GM21360 (cell line): ENCODE data around the gene CCDC71L.

ENCODE experiments used
- ATAC-seq: cut with Tn5 transposase; IDR thresholded peaks from one replicate; pipeline ENCODE4 v1.9.1; 2021; ENCODE audit warnings: mild to moderate bottlenecking, moderate library complexity; ENCODE audit not compliant: unreplicated experiment

Gene CCDC71L

DNA sequence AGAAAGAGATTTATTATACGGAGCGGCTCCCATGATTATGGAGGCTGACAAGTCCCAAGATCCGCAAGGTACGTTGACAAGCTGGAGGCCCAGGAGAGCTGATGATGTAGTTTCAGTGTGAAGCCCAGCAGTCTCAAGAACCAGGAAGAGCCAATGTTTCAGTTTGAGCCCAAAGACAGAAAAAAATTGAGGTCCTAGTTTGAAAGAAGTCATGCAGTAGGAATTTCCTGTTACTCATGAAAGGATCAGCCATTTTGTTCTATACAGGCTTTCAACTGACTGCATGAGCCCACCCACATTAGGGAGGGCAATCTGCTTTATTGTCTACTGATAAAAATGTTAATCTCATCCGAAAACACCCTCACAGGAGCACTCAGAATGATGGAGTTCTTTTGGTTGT is 51.5 kb downstream of the CCDC71L start:
- ATAC-seq = no peak

DNA sequence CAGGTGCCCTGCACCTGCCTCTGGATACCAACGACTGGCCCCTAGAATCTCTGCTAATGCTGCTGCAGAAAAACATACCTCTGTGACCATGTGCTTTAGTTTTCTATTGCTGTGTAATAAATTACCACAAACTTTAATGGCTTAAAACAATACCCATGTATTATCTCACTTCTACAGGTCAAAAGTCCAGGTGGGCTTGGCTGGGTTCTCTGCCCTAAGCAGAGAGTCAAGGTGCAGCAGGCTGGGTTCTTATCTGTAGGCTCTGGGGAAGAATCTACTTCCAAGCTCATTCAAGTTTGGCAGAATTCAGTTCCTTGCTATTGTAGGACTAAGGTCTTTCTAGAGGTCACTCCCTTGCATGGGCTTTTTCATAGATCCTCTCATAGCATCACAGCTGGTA is 52.3 kb downstream of the CCDC71L start:
- no peak for ATAC-seq
